NCI-H774 (cell line): Measurements from ENCODE around the gene POU1F1.
"Not testable (repeated sequence)": the region's sequence is repeated elsewhere in the genome, so short reads cannot be mapped to it uniquely, and the experiment has no call there.

ENCODE experiments used
- DNase-seq: peaks from one replicate; lab custom pipeline; 2025; lab: John Stamatoyannopoulos, UW

Gene POU1F1

GRCh38 chr3:87276484-87276883, at the start of gene POU1F1:
Gene POU1F1 (minus strand): TSS chr3:87276584. CDS start chr3:87276462, 122 bp downstream.
- DNase-seq, result no peak

- DNase-seq, result no peak
These were observed 48.2 kb upstream of the POU1F1 start for GRCh38 chr3:87324609-87325008.

GRCh38 chr3:87320756-87321626, 44.6 kb upstream of the POU1F1 start:
- no peak for DNase-seq

GRCh38 chr3:87318617-87319021, 42.2 kb upstream of the POU1F1 start:
- no peak for DNase-seq

- no peak for DNase-seq
These were observed 41.4 kb upstream of the POU1F1 start for GRCh38 chr3:87317779-87318178.

- no peak for DNase-seq
These were observed 37.3 kb upstream of the POU1F1 start for GRCh38 chr3:87313641-87314040.

GRCh38 chr3:87311309-87311708, 34.9 kb upstream of the POU1F1 start:
- DNase-seq, result no peak

- no peak for DNase-seq
These were observed 33.2 kb upstream of the POU1F1 start for GRCh38 chr3:87309601-87310000.

- DNase-seq, result no peak
These were observed 31.4 kb upstream of the POU1F1 start for GRCh38 chr3:87307805-87308204.

GRCh38 chr3:87305517-87305916, 29.1 kb upstream of the POU1F1 start:
- DNase-seq, result no peak

GRCh38 chr3:87305031-87305430, 28.6 kb upstream of the POU1F1 start:
- DNase-seq, result not testable (repeated sequence)

- DNase-seq, result no peak
These were observed 21.8 kb upstream of the POU1F1 start for GRCh38 chr3:87298111-87298718.

GRCh38 chr3:87288446-87288845, 12.1 kb upstream of the POU1F1 start:
- no peak for DNase-seq

- DNase-seq, result no peak
These were observed 10.6 kb upstream of the POU1F1 start for GRCh38 chr3:87287011-87287410.

GRCh38 chr3:87272718-87273341, 3.6 kb downstream of the POU1F1 start:
- DNase-seq, result no peak

- DNase-seq, result no peak
These were observed 5.3 kb downstream of the POU1F1 start for GRCh38 chr3:87270908-87271700.

- no peak for DNase-seq
These were observed 6.7 kb downstream of the POU1F1 start for GRCh38 chr3:87269723-87270122.

GRCh38 chr3:87268646-87269211, 7.7 kb downstream of the POU1F1 start:
- DNase-seq, result no peak

GRCh38 chr3:87267953-87268645, 8.3 kb downstream of the POU1F1 start:
- DNase-seq, result no peak

- DNase-seq, result no peak
These were observed 14.5 kb downstream of the POU1F1 start for GRCh38 chr3:87261925-87262324.

GRCh38 chr3:87260270-87260669, 16.1 kb downstream of the POU1F1 start:
- no peak for DNase-seq
